NK-92 (cell line): ENCODE measurements around the gene DCAF15.

Source experiments
- DNase-seq: peaks from one replicate; lab custom pipeline; 2025; ENCODE audit not compliant: unreplicated experiment; lab: John Stamatoyannopoulos, UW

The DCAF15 gene

GRCh38 chr19:13974073-13974472, 21.8 kb downstream of the DCAF15 start:
- no peak for DNase-seq

GRCh38 chr19:13975870-13976269, 23.6 kb downstream of the DCAF15 start:
- no peak for DNase-seq

- no peak for DNase-seq
Observed at GRCh38 chr19:13976446-13976845, 24.1 kb downstream of the DCAF15 start.

GRCh38 chr19:13977803-13978202, 25.5 kb downstream of the DCAF15 start:
- DNase-seq, result no peak

- DNase-seq, result no peak
Observed at GRCh38 chr19:13978351-13979243, 26.3 kb downstream of the DCAF15 start.

- no peak for DNase-seq
Observed at GRCh38 chr19:13979244-13979615, 26.9 kb downstream of the DCAF15 start.

GRCh38 chr19:13979686-13980085, 27.4 kb downstream of the DCAF15 start:
- DNase-seq, result no peak

- no peak for DNase-seq
Observed at GRCh38 chr19:13980340-13980739, 28.0 kb downstream of the DCAF15 start.

GRCh38 chr19:13981021-13981420, 28.7 kb downstream of the DCAF15 start:
- no peak for DNase-seq

GRCh38 chr19:13981467-13981866, 29.2 kb downstream of the DCAF15 start:
- DNase-seq, result no peak

GRCh38 chr19:13981988-13982501, 29.7 kb downstream of the DCAF15 start:
- no peak for DNase-seq

GRCh38 chr19:13982773-13983172, 30.5 kb downstream of the DCAF15 start:
- DNase-seq, result no peak

GRCh38 chr19:13983213-13983889, 31.0 kb downstream of the DCAF15 start:
- DNase-seq, result no peak

GRCh38 chr19:13984186-13984585, 31.9 kb downstream of the DCAF15 start:
- DNase-seq, result no peak

- DNase-seq, result no peak
Observed at GRCh38 chr19:13984875-13985741, 32.8 kb downstream of the DCAF15 start.

GRCh38 chr19:13985771-13986347, 33.5 kb downstream of the DCAF15 start:
- DNase-seq, result no peak

- peak; percentile 89 for DNase-seq
Observed at GRCh38 chr19:13986348-13986904, 34.1 kb downstream of the DCAF15 start.

- DNase-seq, result no peak
Observed at GRCh38 chr19:13987101-13987890, 35.0 kb downstream of the DCAF15 start.

GRCh38 chr19:13989487-13989886, 37.2 kb downstream of the DCAF15 start:
- DNase-seq, result no peak

GRCh38 chr19:13990085-13990484, 37.8 kb downstream of the DCAF15 start:
- no peak for DNase-seq
